ENCODE data around the gene TTLL6. TPM values are rescaled to one million over a fixed set of nuclear protein-coding genes. Genes with fewer than 3 reads are reported as not detected.

The TTLL6 gene
- not detected in 2 replicates for total RNA-seq

DNA sequence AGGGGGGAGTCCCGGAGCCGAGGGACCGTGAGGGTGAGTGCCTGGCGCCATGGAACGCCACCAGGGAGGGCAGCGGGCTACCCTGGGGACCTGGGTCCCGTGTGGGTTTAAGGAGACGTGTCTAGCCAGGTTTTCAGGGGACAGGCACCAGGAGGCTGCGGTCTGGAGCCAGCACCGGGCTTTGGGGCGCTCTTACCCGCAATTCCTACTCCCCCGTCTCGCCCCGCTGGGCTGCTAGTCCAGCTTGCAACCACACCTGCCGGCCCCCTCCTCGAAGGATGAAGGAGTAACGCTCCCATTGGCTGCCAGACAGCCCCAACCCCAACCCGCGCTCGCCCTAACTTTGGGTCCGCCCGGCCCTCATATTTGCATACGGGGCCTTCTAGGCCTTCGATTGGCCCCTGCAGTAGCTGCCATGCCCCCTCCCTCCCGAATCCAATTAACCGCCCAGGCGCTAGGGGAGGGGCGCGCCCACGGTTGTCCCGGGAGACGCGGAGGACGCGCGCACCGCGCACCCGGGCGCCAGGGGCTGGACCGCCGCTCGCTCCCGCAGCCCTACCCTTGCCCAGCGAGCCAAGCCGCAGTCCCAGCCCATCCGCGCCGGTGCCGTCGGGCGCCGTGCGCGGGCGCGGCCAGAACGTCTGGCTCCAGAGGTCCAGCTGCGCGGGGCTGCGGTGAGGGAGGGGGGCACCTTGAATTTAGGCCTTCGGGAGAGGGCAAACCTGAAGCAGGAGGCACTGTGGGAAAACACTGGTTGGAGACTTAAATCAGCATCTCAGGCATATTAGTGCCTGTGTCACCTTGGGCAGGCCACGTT, at the start of gene TTLL6:
Gene TTLL6, minus strand, starts transcription at position 456 of the 817 bp plus-strand sequence. Its CDS starts 157 bp downstream, at position 299.

DNA sequence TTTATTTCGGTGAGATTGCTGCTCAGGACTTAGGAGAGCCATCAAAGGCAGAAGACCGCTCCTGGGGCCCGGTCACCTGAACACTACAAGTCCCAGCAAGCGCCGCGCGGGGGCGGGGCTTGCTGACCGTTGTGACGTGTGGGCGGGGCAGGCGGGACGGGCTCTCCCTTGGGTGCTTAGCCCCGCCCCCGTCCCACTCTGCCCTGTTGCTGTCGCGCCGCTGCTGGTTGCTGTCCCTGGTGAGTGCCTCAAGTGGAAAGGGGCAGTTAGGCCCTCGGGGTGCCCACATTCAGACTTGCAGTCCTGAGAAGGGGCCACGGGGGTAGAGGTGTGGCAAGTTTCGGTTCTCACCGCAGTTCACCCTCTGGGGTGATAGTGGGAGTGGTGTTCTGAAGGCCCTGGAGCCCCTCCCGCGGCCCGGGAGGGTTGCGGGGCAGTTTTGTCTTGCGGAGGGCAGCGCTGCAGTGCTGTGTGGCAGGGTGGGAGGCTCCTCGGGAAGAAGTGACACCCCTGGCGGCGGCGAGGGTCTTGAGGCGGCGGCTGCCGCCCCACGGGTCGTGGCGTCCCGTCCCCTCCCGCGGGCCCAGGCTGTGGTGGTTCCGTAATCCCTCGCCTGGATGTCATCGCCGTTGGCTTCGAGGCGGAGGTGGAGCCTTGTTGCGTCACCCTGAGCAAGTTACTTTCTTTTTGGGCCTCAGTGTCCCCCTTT, 14.0 kb upstream of the TTLL6 start, which contains the start of gene CALCOCO2:
Gene CALCOCO2, plus strand, starts transcription at position 196 of the 709 bp plus-strand sequence. CDS start 10,673 bp downstream, outside the sequence.

DNA sequence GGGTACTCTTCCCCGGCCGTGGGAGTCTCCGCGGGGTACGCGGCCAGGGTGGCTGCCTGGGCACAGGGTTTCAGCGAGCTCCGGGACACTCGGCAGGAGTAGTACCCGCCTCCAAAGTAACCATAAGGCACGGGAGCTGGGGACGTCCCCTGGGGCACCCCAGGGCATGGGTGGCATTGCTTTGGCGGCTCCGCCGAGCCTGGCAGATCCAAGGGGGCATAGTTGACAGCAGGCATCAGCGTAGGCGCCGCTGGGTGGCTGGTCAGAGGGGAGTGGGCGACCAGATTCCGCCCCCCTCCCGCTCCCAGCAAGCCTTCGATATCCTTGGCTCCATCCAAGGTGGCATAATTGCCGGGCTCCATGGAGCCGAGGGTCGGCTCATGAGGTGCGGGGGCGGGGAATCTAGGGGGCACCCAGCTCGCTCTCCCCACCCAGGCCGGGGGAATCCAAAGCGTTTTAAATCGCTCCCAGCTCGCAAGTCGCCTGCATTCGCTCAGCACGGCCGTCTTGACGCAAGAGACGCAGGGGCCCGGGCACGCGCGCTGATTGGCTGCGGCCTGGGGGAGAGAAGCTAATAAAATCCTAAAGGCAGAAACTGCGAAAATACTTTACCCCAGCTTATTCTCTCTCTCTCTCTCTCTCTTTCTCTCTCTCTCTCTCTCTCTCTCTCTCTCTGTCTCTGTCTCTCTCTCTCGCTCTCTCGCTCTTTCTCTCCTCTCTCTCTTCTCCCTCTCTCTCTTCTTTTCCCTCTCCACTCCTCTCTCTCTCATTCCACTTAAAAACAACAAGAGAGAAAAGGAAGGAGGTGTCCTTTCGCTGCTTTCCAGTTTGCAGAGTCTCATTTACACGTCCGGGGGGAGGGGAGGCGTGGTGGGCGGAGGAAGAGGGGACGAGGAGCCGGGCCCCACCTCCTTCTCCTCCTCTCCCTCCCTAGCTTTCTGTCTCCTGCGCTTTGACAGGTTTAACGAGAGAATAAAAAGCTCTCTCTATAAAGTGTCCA, 88.5 kb downstream of the TTLL6 start, which contains the start of gene HOXB13:
Gene HOXB13, minus strand, starts transcription at position 519 of the 1,000 bp plus-strand sequence. Its CDS starts 157 bp downstream, at position 362.

DNA sequence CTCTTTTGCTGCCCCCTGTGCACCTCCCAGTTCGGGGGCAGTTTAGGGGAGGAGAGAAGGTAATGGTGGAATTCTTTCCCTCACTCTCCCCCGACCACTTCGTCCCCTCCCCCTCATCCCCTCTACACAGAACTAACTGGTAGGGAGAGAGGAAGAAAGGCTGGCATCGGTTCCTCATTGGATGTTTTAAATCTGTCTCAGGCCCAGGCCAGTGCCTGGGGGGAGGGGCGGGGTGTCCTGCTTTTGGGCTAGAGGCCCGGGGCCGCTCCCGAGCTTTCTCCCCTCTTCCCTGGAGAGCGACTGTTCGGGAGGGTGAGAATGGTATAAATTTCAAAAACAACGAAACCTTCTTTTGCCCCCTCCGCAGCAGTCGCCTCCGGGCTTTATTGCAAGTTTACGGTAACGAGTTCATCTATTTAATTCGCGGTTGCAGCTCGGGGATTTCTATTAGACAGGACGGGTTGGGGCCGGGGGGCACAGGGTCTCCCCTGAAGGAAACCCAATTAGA, 94.1 kb downstream of the TTLL6 start, which contains the start of gene PRAC2:
Gene PRAC2, plus strand, starts transcription at position 271 of the 508 bp plus-strand sequence. CDS start 1,226 bp downstream, outside the sequence.

DNA sequence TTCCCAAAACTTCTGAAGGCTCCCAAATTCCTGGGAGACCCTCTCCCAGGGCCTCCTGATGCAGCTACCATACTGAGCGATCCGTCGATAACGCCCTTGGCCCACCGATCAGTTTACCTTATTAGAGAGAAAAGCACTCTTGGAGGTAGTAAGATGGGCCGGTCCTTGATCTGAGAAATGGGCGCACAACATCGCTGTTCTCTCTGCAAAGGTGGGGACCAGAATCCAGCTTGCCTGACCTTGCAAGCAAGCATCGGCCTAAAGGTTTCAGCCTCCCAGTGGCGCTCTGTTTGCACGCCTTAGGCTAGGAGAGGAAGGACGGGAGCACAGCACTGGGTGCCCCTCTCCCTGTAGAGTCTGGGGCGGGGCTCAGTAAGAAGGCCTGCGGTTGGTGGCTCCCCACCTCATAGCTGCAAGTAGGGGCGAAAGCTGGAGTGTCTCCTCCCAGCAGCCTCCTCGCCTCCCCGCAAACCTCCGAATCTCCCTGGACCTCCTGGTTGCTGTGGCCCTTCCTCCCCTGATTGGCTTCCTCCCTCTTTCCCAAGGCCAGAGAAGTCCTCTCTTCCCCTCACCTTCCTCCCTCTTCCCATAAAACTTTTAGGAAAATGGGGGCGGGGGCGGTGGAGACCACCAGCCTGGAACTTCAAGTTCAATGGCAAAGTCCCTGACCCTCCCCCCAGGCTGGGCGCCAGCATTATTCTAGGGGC, 94.7 kb downstream of the TTLL6 start, which contains the start of gene PRAC1:
Gene PRAC1, minus strand, starts transcription at position 318 of the 707 bp plus-strand sequence. Its CDS starts 126 bp downstream, at position 192.

Other genes with a start within 250 kb of the TTLL6 start
- gene HOXB4, start 238.9 kb downstream of the TTLL6 start, total RNA-seq, result 1.00 and 1.1 TPM in 2 replicates
- 3.0 and 4.0 TPM in 2 replicates for gene HOXB3, start 227.0 kb downstream of the TTLL6 start, total RNA-seq
- gene HOXB5, start 223.4 kb downstream of the TTLL6 start, total RNA-seq, result not detected in 2 replicates
- 0.62 and 0.77 TPM in 2 replicates for gene HOXB6, start 212.2 kb downstream of the TTLL6 start, total RNA-seq
- 1.4 and 1.7 TPM in 2 replicates for gene HOXB7, start 206.2 kb downstream of the TTLL6 start, total RNA-seq
- 0.22 TPM in 1 of 2 replicates, not detected in the other for gene HOXB8, start 201.9 kb downstream of the TTLL6 start, total RNA-seq
- not detected in 2 replicates for gene HOXB9, start 190.9 kb downstream of the TTLL6 start, total RNA-seq
- not detected in 2 replicates for gene PRAC1, start 94.7 kb downstream of the TTLL6 start, total RNA-seq
- gene PRAC2, start 94.0 kb downstream of the TTLL6 start, total RNA-seq, result not detected in 2 replicates
- gene HOXB13, start 88.5 kb downstream of the TTLL6 start, total RNA-seq, result not detected in 2 replicates
- gene CALCOCO2, start 13.8 kb upstream of the TTLL6 start, total RNA-seq, result 52.5 and 53.5 TPM in 2 replicates
- gene ATP5MC1, start 75.6 kb upstream of the TTLL6 start, total RNA-seq, result 36.5 and 45.2 TPM in 2 replicates
- 64.6 and 74.8 TPM in 2 replicates for gene UBE2Z, start 91.2 kb upstream of the TTLL6 start, total RNA-seq
- 110 and 124 TPM in 2 replicates for gene SNF8, start 127.6 kb upstream of the TTLL6 start, total RNA-seq
- not detected in 2 replicates for gene GIP, start 151.4 kb upstream of the TTLL6 start, total RNA-seq
- 0.44 and 0.62 TPM in 2 replicates for gene IGF2BP1, start 180.2 kb upstream of the TTLL6 start, total RNA-seq